Measurements from ENCODE around the gene OSTF1.

GRCh38 chr9:75087289-75087823 is 958 bp upstream of the OSTF1 start:
- TF ChIP-seq CTCF (IDR thresholded peaks at IDR 0.05) = no peak
- no peak for TF ChIP-seq POLR2AphosphoS5 (IDR thresholded peaks at IDR 0.05)
- no peak for TF ChIP-seq POLR2A (IDR thresholded peaks at IDR 0.05)

Measured in sigmoid colon (tissue), 4 donors.